WTC11 (cell line): Measurements from ENCODE around the gene SP7. TPM values are rescaled to one million over a fixed set of nuclear protein-coding genes. Genes with fewer than 3 reads are reported as not detected.

ENCODE experiments used
- ATAC-seq: fragments of 200-7000 bp; cut with Tn5 transposase; 2 replicates; pipeline ENCODE4 v1.10.0; 2021; ENCODE audit warnings: mild to moderate bottlenecking, moderate library complexity
- CTCF ChIA-PET: fragments of 300-600 bp; sonication (Branson Sonifier 250); formaldehyde crosslinking; loops from one replicate; lab custom pipeline; 2021; ENCODE audit warnings: antibody characterized with exemption; lab: Charles Lee
- POLR2A ChIA-PET: fragments of 350-600 bp; sonication (Branson Sonifier 250); formaldehyde crosslinking; loops from one replicate; lab custom pipeline; 2021; ENCODE audit warnings: antibody characterized with exemption; lab: Charles Lee
- DNase-seq: peaks from one replicate; pipeline ENCODE4 v3.0.0; 2021; ENCODE audit warnings: low spot score
- H3K27ac Mint-ChIP-seq: 2 replicates; pipeline ENCODE4 v1.8.0; 2021; ENCODE audit warnings: mixed read lengths
- H3K27me3 Mint-ChIP-seq: 2 replicates; pipeline ENCODE4 v1.8.0; 2021; ENCODE audit warnings: low read depth, mild to moderate bottlenecking, moderate library complexity, mixed read lengths
- H3K36me3 Mint-ChIP-seq: 2 replicates; pipeline ENCODE4 v1.8.0; 2021; ENCODE audit warnings: mixed read lengths
- H3K4me1 Mint-ChIP-seq: 2 replicates; pipeline ENCODE4 v1.8.0; 2022; ENCODE audit warnings: mixed read lengths
- H3K4me3 Mint-ChIP-seq: 2 replicates; pipeline ENCODE4 v1.8.0; 2021; ENCODE audit warnings: mild to moderate bottlenecking, moderate library complexity, mixed read lengths
- H3K9me3 Mint-ChIP-seq: 2 replicates; pipeline ENCODE4 v1.8.0; 2021; ENCODE audit warnings: mixed read lengths
- ATF1 ChIP-seq: sonication (generic); formaldehyde crosslinking; IDR thresholded peaks from 2 replicates; pipeline ENCODE4 v1.8.1; 2023; ENCODE audit warnings: mild to moderate bottlenecking, moderate library complexity, missing genetic modification reagents
- ELF4 ChIP-seq: sonication (generic); formaldehyde crosslinking; IDR thresholded peaks from 2 replicates; pipeline ENCODE4 v1.8.1; 2022; ENCODE audit warnings: low read depth, mild to moderate bottlenecking, moderate library complexity, missing genetic modification reagents
- FOXJ3 ChIP-seq: sonication (generic); formaldehyde crosslinking; IDR thresholded peaks from 2 replicates; pipeline ENCODE4 v1.9.0; 2021; ENCODE audit warnings: missing genetic modification reagents, mild to moderate bottlenecking, borderline replicate concordance
- JAZF1 ChIP-seq: fragments of 250-450 bp; sonication (Bioruptor Pico); IDR thresholded peaks from 2 replicates; pipeline ENCODE4 v1.9.0; 2021; ENCODE audit warnings: moderate library complexity, mild to moderate bottlenecking, inconsistent platforms
- JUN ChIP-seq: sonication (generic); formaldehyde crosslinking; IDR thresholded peaks from 2 replicates; pipeline ENCODE4 v1.8.0; 2023; ENCODE audit warnings: mild to moderate bottlenecking, missing genetic modification reagents
- NR1H2 ChIP-seq: sonication (generic); formaldehyde crosslinking; IDR thresholded peaks from 2 replicates; pipeline ENCODE4 v1.9.0; 2021; ENCODE audit warnings: mild to moderate bottlenecking, moderate library complexity, missing genetic modification reagents
- NR2C2 ChIP-seq: sonication (generic); formaldehyde crosslinking; IDR thresholded peaks from 2 replicates; pipeline ENCODE4 v1.8.0; 2022; ENCODE audit warnings: mild to moderate bottlenecking, missing genetic modification reagents
- ZBTB21 ChIP-seq: sonication (generic); formaldehyde crosslinking; IDR thresholded peaks from 2 replicates; pipeline ENCODE4 v1.8.1; 2023; ENCODE audit warnings: mild to moderate bottlenecking, missing genetic modification reagents, borderline replicate concordance
- ZNF138 ChIP-seq: sonication (generic); formaldehyde crosslinking; conservative IDR thresholded peaks from 2 replicates; pipeline ENCODE4 v1.8.1; 2022; ENCODE audit warnings: mild to moderate bottlenecking, moderate library complexity, missing genetic modification reagents
- ZNF219 ChIP-seq: sonication (generic); formaldehyde crosslinking; IDR thresholded peaks from 2 replicates; pipeline ENCODE4 v1.8.0; 2023; ENCODE audit warnings: missing genetic modification reagents, mild to moderate bottlenecking, borderline replicate concordance
- ZNF232 ChIP-seq: sonication (generic); formaldehyde crosslinking; IDR thresholded peaks from 2 replicates; pipeline ENCODE4 v1.8.0; 2022; ENCODE audit warnings: mild to moderate bottlenecking, missing genetic modification reagents
- ZNF671 ChIP-seq: fragments of 250-450 bp; sonication (Bioruptor Pico); IDR thresholded peaks from 2 replicates; pipeline ENCODE4 v1.8.0; 2021; ENCODE audit warnings: mild to moderate bottlenecking
- total RNA-seq: library from RNA; stranded (reverse); gene quantifications from 3 replicates; pipeline ENCODE4 v1.2.3, GENCODE V29; 2021
- TF ChIP-seq, protein P1 (sequence below): fragments of 200-600 bp; IDR thresholded peaks from 2 replicates; pipeline ENCODE4 v1.8.0; 2022; ENCODE audit warnings: antibody characterized with exemption
- TF ChIP-seq, protein P2 (sequence below): sonication (generic); formaldehyde crosslinking; IDR thresholded peaks from 2 replicates; pipeline ENCODE4 v1.8.0; 2023; ENCODE audit warnings: missing genetic modification reagents
- TF ChIP-seq, protein P3 (sequence below): sonication (generic); formaldehyde crosslinking; IDR thresholded peaks from 2 replicates; pipeline ENCODE4 v1.8.1; 2022; ENCODE audit warnings: mild to moderate bottlenecking, missing genetic modification reagents, moderate library complexity, borderline replicate concordance
- TF ChIP-seq, protein P4 (sequence below): fragments of 250-450 bp; sonication (Bioruptor Pico); IDR thresholded peaks from 2 replicates; pipeline ENCODE4 v1.9.0; 2021; ENCODE audit warnings: mild to moderate bottlenecking
- TF ChIP-seq, protein P5 (sequence below): sonication (generic); formaldehyde crosslinking; IDR thresholded peaks from 2 replicates; pipeline ENCODE4 v1.8.1; 2023; ENCODE audit warnings: mild to moderate bottlenecking, missing genetic modification reagents, moderate library complexity
- TF ChIP-seq, protein P6 (sequence below): sonication (generic); formaldehyde crosslinking; IDR thresholded peaks from 2 replicates; pipeline ENCODE4 v1.8.1; 2022; ENCODE audit warnings: mild to moderate bottlenecking, moderate library complexity, missing genetic modification reagents

SP7 gene
- total RNA-seq, 1 experiment from 2014 or later = 0.09 TPM

DNA sequence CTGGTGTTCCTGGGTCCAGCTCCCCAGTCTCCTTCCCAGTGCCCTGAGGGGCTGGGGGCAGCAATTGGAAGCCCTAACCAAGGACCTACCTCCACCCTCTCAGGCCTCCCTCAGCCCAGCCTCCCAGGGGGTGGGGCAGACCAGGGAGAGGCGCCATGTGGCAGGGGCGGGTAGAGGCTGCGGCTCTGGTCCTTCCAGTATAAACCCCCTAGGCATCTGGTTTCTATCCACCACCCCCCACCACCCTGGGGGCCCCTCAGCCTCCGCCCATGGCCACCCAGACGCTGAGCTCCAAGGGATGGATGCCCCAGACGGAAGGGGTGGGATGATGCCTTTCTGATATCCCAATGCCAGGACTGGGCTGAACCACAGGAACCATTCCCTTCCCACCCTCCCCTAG lies 2.8 kb upstream of the SP7 start:
- ChIA-PET POLR2A (interaction anchor here (0.6 kb wide), 1 partner anchor 82 kb away, joined by 4 read pairs; no protein-coding TSS in a partner anchor), CTCF (interaction anchor here (0.6 to 1.4 kb wide), 3 partner anchors 9 to 18 kb away, joined by 3 to 5 read pairs (median 4); partner anchors contain the start of gene AAAS)
- TF ChIP-seq, protein P1, sequence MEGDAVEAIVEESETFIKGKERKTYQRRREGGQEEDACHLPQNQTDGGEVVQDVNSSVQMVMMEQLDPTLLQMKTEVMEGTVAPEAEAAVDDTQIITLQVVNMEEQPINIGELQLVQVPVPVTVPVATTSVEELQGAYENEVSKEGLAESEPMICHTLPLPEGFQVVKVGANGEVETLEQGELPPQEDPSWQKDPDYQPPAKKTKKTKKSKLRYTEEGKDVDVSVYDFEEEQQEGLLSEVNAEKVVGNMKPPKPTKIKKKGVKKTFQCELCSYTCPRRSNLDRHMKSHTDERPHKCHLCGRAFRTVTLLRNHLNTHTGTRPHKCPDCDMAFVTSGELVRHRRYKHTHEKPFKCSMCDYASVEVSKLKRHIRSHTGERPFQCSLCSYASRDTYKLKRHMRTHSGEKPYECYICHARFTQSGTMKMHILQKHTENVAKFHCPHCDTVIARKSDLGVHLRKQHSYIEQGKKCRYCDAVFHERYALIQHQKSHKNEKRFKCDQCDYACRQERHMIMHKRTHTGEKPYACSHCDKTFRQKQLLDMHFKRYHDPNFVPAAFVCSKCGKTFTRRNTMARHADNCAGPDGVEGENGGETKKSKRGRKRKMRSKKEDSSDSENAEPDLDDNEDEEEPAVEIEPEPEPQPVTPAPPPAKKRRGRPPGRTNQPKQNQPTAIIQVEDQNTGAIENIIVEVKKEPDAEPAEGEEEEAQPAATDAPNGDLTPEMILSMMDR = no peak
- TF ChIP-seq JUN (CRISPR knock-in tag) = no peak
- no peak for TF ChIP-seq ZBTB21 (CRISPR knock-in tag)
- no peak for TF ChIP-seq ATF1
- TF ChIP-seq, protein P2, sequence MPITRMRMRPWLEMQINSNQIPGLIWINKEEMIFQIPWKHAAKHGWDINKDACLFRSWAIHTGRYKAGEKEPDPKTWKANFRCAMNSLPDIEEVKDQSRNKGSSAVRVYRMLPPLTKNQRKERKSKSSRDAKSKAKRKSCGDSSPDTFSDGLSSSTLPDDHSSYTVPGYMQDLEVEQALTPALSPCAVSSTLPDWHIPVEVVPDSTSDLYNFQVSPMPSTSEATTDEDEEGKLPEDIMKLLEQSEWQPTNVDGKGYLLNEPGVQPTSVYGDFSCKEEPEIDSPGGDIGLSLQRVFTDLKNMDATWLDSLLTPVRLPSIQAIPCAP (CRISPR knock-in tag) = no peak
- no peak for TF ChIP-seq ZNF232
- no peak for TF ChIP-seq NR1H2
- TF ChIP-seq FOXJ3 (CRISPR knock-in tag) = no peak
- Mint-ChIP-seq H3K27me3 (peaks cover 48% of the 10 kb centered on the region), H3K36me3 (no peaks in the 10 kb centered on the region), H3K9me3 (no peaks in the 10 kb centered on the region), H3K4me1 (peaks cover 18% of the 10 kb centered on the region), H3K27ac (no peak overlapping the region), H3K4me3 (no peak overlapping the region)
- DNase-seq = no peak
- no peak for ATAC-seq

DNA sequence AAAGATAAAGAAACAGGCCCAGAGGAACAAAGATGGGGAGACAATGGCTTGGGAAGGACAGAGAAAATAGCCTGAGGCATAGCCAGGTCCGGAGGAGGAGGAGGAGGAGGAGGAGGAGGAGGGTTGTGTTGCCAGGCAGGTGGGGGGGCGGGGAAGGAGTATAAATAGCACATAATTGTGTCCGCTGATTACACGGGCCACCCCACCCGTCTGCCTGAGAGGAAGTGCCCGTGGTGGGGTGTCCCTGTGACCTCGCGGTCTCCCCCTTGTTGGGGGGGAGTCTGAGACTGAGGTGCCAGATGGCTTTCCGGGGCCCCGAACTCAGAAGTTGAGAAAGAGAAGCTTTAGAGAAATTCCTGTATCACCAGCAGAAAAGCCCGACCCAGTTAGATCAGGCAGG lies 1.9 kb upstream of the SP7 start:
- Mint-ChIP-seq H3K4me1 (peaks cover 15% of the 10 kb centered on the region), H3K27me3 (peaks cover 46% of the 10 kb centered on the region), H3K4me3 (no peak overlapping the region), H3K36me3 (no peaks in the 10 kb centered on the region), H3K27ac (no peak overlapping the region), H3K9me3 (no peaks in the 10 kb centered on the region)
- ATAC-seq (no peak), DNase-seq (no peak)
- ChIA-PET POLR2A (no interaction called here), CTCF (interaction anchor here (1.2 to 1.4 kb wide), 2 partner anchors 17 kb away, joined by 5 to 6 read pairs; partner anchors contain the start of gene AAAS)
- TF ChIP-seq, protein P3, sequence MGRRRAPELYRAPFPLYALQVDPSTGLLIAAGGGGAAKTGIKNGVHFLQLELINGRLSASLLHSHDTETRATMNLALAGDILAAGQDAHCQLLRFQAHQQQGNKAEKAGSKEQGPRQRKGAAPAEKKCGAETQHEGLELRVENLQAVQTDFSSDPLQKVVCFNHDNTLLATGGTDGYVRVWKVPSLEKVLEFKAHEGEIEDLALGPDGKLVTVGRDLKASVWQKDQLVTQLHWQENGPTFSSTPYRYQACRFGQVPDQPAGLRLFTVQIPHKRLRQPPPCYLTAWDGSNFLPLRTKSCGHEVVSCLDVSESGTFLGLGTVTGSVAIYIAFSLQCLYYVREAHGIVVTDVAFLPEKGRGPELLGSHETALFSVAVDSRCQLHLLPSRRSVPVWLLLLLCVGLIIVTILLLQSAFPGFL (CRISPR knock-in tag) = no peak
- TF ChIP-seq ELF4 (CRISPR knock-in tag) = no peak
- TF ChIP-seq ZNF138 = no peak
- no peak for TF ChIP-seq NR2C2 (CRISPR knock-in tag)
- no peak for TF ChIP-seq NR1H2
- TF ChIP-seq JAZF1 (CRISPR knock-in tag) = no peak
- TF ChIP-seq, protein P2 (CRISPR knock-in tag) = no peak
- no peak for TF ChIP-seq ZNF671 (CRISPR knock-in tag)
- TF ChIP-seq, protein P4, sequence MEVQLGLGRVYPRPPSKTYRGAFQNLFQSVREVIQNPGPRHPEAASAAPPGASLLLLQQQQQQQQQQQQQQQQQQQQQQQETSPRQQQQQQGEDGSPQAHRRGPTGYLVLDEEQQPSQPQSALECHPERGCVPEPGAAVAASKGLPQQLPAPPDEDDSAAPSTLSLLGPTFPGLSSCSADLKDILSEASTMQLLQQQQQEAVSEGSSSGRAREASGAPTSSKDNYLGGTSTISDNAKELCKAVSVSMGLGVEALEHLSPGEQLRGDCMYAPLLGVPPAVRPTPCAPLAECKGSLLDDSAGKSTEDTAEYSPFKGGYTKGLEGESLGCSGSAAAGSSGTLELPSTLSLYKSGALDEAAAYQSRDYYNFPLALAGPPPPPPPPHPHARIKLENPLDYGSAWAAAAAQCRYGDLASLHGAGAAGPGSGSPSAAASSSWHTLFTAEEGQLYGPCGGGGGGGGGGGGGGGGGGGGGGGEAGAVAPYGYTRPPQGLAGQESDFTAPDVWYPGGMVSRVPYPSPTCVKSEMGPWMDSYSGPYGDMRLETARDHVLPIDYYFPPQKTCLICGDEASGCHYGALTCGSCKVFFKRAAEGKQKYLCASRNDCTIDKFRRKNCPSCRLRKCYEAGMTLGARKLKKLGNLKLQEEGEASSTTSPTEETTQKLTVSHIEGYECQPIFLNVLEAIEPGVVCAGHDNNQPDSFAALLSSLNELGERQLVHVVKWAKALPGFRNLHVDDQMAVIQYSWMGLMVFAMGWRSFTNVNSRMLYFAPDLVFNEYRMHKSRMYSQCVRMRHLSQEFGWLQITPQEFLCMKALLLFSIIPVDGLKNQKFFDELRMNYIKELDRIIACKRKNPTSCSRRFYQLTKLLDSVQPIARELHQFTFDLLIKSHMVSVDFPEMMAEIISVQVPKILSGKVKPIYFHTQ (CRISPR knock-in tag) = no peak
- no peak for TF ChIP-seq ATF1
- TF ChIP-seq ZNF219 = no peak
- TF ChIP-seq JUN (CRISPR knock-in tag) = no peak
- TF ChIP-seq, protein P5, sequence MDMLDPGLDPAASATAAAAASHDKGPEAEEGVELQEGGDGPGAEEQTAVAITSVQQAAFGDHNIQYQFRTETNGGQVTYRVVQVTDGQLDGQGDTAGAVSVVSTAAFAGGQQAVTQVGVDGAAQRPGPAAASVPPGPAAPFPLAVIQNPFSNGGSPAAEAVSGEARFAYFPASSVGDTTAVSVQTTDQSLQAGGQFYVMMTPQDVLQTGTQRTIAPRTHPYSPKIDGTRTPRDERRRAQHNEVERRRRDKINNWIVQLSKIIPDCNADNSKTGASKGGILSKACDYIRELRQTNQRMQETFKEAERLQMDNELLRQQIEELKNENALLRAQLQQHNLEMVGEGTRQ (CRISPR knock-in tag) = no peak
- TF ChIP-seq, protein P6, sequence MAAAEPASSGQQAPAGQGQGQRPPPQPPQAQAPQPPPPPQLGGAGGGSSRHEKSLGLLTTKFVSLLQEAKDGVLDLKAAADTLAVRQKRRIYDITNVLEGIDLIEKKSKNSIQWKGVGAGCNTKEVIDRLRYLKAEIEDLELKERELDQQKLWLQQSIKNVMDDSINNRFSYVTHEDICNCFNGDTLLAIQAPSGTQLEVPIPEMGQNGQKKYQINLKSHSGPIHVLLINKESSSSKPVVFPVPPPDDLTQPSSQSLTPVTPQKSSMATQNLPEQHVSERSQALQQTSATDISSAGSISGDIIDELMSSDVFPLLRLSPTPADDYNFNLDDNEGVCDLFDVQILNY (CRISPR knock-in tag) = no peak
